Effector memory CD8-positive, alpha-beta T cell (primary cell): ENCODE measurements around the gene ZFP36L1.
A peak's percentile ranks its signal among the peaks of the same experiment; 100 is the strongest.

Experiments used
- ATAC-seq: fragments of 150-1000 bp; cut with Tn5 transposase; replicated peaks from 2 replicates; pipeline ENCODE4 v1.10.0; 2021; ENCODE audit warnings: mild to moderate bottlenecking, moderate library complexity
- DNase-seq, 3 experiments: peaks; one replicate each; pipeline ENCODE4 v3.0.0; 2021
- H3K27ac Mint-ChIP-seq, 2 donors: one replicate each; pipeline ENCODE4 v1.8.0; 2022; ENCODE audit warnings: mild to moderate bottlenecking in 2 of 2, mixed read lengths in 2 of 2, moderate library complexity in 2 of 2
- H3K27me3 Mint-ChIP-seq, 2 donors: one replicate each; pipeline ENCODE4 v1.8.0; 2022; ENCODE audit warnings: mixed read lengths in 2 of 2
- H3K36me3 Mint-ChIP-seq: one replicate; pipeline ENCODE4 v1.8.0; 2022; ENCODE audit warnings: mild to moderate bottlenecking, moderate library complexity, mixed read lengths; ENCODE audit not compliant: insufficient read depth
- H3K4me1 Mint-ChIP-seq, 2 donors: one replicate each; pipeline ENCODE4 v1.8.0; 2022; ENCODE audit warnings: low read depth in 2 of 2, mixed read lengths in 2 of 2
- H3K4me3 Mint-ChIP-seq, 2 donors: one replicate each; pipeline ENCODE4 v1.8.0; 2022; ENCODE audit warnings: mild to moderate bottlenecking in 2 of 2, mixed read lengths in 2 of 2, moderate library complexity in 2 of 2
- H3K9me3 Mint-ChIP-seq, 2 donors: one replicate each; pipeline ENCODE4 v1.8.0; 2022; ENCODE audit warnings: mixed read lengths in 2 of 2

ZFP36L1 gene

GRCh38 chr14:68822132-68822651 is 29.3 kb upstream of the ZFP36L1 start:
- Mint-ChIP-seq H3K9me3 (no peaks in the 10 kb centered on the region), H3K4me1 (peaks cover 15 to 32% of the 10 kb centered on the region in 2 donors), H3K27me3 (no peaks in the 10 kb centered on the region), H3K27ac (peak overlapping the region; percentile 84 to 89), H3K4me3 (peak overlapping the region; percentile 30 to 48), H3K36me3 (peaks cover 12% of the 10 kb centered on the region)
- ATAC-seq (peak; percentile 20), DNase-seq (no peak)

DNA sequence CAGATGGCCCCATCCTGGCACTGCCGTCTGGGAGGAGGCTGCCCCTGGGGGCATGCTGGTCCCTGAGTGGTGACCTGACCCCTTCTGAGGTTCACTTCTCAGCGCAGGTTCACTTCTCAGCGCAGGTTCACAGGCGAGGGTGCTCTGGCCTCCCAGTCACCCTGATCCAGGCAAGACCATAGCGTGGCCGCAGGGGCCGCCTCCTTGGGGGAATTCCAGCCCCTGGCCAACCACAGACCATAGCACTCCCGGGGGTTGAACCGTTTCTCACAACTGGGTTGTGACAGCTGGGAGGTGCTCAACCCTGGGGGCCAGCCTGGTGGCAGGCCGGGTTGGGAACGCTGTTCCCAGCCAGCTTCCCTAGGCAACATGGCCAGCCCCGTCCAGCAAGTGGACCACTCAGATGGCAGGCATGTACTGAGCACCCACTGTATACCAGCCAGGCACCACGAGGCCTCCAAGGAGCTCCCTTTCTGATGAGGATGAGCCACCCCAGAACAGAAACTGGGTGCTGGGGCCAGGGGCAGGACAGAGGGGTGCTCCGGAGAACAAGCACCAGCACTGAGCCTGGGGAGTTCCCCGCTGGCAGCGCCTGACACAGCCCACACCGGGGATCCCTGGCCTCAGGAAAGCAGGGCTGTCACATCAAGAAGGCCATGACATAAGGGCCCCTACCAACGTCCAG is 28.3 kb upstream of the ZFP36L1 start:
- H3K27me3 Mint-ChIP-seq = no peaks in the 10 kb centered on the region
- peaks cover 21 to 38% of the 10 kb centered on the region in 2 donors for H3K4me1 Mint-ChIP-seq
- DNase-seq (peak in 2 of 3 experiments; percentile 32 to 37), ATAC-seq (peak; percentile 39)
- peaks cover 15% of the 10 kb centered on the region for H3K36me3 Mint-ChIP-seq
- no peaks in the 10 kb centered on the region for H3K9me3 Mint-ChIP-seq
- H3K4me3 Mint-ChIP-seq = peak overlapping the region; percentile 10 to 56
- peak overlapping the region; percentile 84 to 89 for H3K27ac Mint-ChIP-seq

GRCh38 chr14:68820536-68820935 is 27.7 kb upstream of the ZFP36L1 start:
- peak overlapping the region; percentile 10 to 56 for H3K4me3 Mint-ChIP-seq
- no peaks in the 10 kb centered on the region for H3K27me3 Mint-ChIP-seq
- H3K27ac Mint-ChIP-seq = peak overlapping the region; percentile 32 to 89
- ATAC-seq = peak; percentile 53
- H3K36me3 Mint-ChIP-seq = peaks cover 20% of the 10 kb centered on the region
- peak; percentile 17 to 50 (median 49) for DNase-seq
- H3K9me3 Mint-ChIP-seq = no peaks in the 10 kb centered on the region
- peaks cover 25 to 42% of the 10 kb centered on the region in 2 donors for H3K4me1 Mint-ChIP-seq

DNA sequence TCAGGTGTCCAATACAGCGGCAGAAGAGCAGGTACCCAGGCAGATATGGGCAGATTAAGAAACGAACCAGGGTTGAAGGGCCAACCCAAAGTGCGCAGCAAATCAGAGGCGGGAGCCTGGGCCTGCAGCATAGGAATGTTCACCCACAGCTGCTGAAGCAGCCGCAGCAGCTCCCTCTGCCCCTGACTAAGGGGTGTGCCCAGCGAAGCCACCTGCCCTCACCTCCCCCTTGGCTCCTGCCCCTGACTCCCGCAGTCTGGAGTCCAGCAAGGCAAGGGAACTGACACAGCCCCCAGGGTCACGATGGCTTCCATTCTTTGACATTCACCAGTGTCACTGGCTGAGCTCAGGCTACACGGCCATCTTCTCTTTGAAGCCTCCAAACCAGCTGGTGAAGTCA is 27.3 kb upstream of the ZFP36L1 start:
- DNase-seq (no peak), ATAC-seq (no peak)
- Mint-ChIP-seq H3K9me3 (no peaks in the 10 kb centered on the region), H3K4me1 (peaks cover 29 to 46% of the 10 kb centered on the region in 2 donors), H3K27ac (peak overlapping the region; percentile 53 to 89), H3K27me3 (no peaks in the 10 kb centered on the region), H3K36me3 (peaks cover 24% of the 10 kb centered on the region), H3K4me3 (peak overlapping the region; percentile 10 to 56)

DNA sequence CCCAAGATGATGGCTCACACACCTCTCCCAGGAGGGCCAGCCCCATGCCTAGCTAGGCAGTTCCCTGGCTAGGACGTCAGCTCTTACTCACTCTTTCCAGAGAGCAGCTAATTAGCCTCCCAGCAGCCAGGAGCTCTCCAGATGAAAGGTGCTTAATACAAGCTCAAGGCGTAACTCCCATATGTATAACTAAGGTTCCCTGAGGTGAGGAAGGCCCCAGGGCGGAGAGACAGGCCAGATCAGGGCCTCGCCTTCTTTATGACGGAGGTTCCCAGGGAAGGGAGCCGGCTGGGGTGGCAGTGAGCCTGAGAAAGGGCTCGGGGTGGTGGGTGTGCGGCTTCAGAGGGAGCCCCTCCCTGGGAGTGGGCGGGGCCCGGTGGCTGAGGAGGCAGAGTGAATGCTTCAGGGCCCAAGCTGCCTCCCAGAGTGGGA is 26.4 kb upstream of the ZFP36L1 start:
- H3K27ac Mint-ChIP-seq = peak overlapping the region; percentile 53 to 89
- H3K9me3 Mint-ChIP-seq = no peaks in the 10 kb centered on the region
- peaks cover 37 to 48% of the 10 kb centered on the region in 2 donors for H3K4me1 Mint-ChIP-seq
- no peaks in the 10 kb centered on the region for H3K27me3 Mint-ChIP-seq
- peak overlapping the region; percentile 35 to 56 for H3K4me3 Mint-ChIP-seq
- peaks cover 29% of the 10 kb centered on the region for H3K36me3 Mint-ChIP-seq
- no peak for ATAC-seq
- DNase-seq = no peak

DNA sequence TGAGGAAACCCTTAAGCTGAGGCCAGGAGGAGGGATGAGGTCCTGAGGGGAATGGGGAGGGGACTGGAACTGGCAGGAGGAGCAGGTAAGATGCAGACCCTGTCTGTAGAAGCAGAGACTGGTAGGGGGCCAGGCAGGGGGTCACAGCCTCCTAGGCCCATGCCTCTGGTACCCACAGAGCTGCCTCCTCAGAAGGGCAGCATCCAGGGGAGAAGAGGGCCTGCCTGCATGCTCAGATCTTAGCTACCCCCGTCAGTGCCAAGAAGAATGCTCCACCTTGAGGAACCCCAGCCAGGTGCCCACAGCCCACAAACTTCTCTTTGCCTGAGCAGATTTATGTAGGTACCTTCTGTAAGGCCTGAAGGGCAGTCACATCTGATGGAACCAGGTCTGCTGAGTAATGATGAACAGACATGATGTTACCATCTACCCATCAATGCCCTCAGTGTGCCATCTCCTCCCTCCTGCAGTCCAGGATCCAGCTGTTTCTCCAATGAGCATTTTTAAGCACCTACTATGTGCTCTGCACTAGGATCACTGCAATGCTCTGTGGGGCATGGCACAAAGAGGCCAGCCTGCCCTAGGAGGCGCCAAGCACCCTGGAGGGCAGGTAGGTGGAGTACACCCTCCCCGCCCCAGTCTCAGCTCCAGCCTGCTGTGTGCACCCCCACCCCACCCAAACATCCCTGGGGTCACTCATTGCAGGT is 24.8 kb upstream of the ZFP36L1 start:
- H3K27ac Mint-ChIP-seq = peak overlapping the region; percentile 95 to 98
- ATAC-seq (no peak), DNase-seq (no peak)
- H3K27me3 Mint-ChIP-seq = no peaks in the 10 kb centered on the region
- H3K4me3 Mint-ChIP-seq = peak overlapping the region in 1 of 2 donors; percentile 82
- no peaks in the 10 kb centered on the region for H3K9me3 Mint-ChIP-seq
- peaks cover 53 to 60% of the 10 kb centered on the region in 2 donors for H3K4me1 Mint-ChIP-seq
- H3K36me3 Mint-ChIP-seq = peaks cover 30% of the 10 kb centered on the region

DNA sequence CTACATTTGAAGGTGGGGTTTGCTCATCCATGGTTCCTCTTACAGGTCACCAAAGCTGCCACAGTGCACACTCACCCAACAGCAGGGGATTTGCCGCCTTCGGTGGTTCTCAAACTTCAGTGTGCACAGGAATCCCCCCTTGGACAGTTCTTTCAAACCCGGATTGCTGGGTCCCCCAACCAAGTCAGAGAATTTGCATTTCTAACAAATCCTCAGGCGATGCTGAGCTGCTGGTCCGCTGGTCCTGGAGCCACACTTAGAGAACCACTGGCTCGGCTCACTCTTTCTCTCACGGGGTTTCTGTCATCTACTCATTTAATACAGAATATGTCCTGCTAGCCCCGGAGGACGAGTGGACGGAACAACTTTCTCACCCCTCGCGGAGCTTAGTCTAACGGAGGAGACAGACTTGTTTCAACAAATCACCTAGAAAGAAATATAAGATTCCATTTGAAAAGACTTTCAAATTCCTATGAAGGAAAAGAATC is 24.1 kb upstream of the ZFP36L1 start:
- ATAC-seq (no peak), DNase-seq (no peak)
- Mint-ChIP-seq H3K4me3 (peak overlapping the region; percentile 82 to 85), H3K27me3 (no peaks in the 10 kb centered on the region), H3K36me3 (peaks cover 30% of the 10 kb centered on the region), H3K27ac (peak overlapping the region; percentile 95 to 98), H3K9me3 (no peaks in the 10 kb centered on the region), H3K4me1 (peaks cover 55 to 58% of the 10 kb centered on the region in 2 donors)

DNA sequence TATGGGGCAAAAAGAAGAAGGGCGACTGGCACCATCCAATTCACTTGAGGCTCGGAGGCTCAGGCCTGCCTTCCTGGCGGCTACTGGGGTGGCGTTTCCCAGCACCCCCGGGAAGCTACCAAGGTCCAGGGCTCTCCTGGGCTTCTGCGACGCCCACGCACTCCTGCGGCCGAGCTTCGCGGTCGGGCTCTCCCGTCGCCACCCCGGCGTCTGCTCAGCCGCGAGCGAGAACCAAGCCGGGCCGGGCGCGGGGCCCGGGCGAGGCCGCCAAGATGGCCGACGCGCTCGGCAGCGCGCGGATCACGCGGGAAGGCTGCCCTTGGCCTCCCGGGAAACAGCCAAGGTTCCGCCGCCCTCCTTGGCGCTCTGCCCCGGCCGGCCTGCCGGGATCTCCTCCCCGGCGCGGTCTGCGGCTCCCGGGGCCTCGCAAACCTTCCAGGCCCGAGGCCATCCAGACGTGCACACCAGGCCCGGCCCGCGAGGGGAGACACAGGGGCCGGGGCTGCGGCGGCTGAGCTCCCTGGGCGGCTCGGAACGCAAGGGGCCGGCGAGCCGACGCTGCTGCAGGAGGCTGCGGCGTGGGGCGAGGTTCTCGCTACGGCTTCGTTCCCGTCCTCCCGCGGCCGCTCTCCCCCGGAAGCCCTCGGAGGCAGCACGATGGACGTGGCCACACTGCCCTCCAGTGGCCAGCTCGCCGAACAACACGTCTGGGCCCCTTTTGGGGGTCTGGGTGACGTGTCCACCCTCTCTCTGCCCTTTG is 23.5 kb upstream of the ZFP36L1 start:
- DNase-seq (peak; percentile 90 to 91 (median 90)), ATAC-seq (peak; percentile 70)
- Mint-ChIP-seq H3K4me3 (peak overlapping the region; percentile 82 to 85), H3K36me3 (peaks cover 29% of the 10 kb centered on the region), H3K4me1 (peaks cover 54 to 60% of the 10 kb centered on the region in 2 donors), H3K9me3 (no peaks in the 10 kb centered on the region), H3K27me3 (no peaks in the 10 kb centered on the region), H3K27ac (peak overlapping the region; percentile 95 to 98)

DNA sequence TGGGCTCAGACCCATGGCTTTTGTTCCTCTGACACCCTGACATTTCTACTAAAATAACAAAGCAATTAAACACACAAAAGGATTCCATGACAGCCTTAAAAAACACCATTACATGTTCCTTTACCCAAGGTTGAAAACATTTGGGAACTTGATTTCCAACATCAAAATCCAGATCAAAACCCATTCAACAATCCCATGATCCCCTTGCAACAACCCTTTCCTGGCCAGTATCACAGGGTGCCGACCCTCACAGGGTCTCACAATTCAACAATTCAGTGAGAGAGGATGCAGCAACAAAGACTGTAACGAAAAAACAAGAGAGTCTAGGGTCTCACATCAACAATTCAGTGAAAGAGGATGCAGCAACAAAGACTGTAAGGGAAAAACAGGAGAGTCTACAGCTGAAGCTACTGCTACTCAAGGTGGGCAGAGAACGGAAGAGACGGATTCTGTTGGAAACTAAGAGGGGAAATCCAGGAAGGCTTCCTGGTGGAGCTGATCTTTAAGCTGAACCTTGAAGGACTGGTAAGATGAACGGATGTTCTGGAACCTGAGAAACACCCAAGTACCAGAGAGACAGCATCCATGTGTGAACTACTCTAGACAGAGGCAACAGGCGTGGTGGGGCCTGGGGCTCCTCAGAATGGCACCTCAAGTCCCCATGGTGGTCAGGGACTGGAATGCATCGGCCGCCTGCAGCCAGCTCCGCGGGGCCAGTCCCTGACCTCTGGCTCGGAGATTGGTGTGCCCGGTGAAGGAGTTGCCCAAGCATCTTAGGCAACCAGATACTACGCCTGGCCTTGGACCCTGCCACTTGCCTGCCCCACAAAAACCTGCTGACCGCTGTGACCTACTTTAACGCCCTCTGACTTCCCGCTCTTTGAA is 22.7 kb upstream of the ZFP36L1 start:
- DNase-seq (no peak), ATAC-seq (peak; percentile 37)
- H3K27ac Mint-ChIP-seq = peak overlapping the region; percentile 95 to 98
- H3K36me3 Mint-ChIP-seq = peaks cover 21% of the 10 kb centered on the region
- no peaks in the 10 kb centered on the region for H3K27me3 Mint-ChIP-seq
- H3K4me3 Mint-ChIP-seq = peak overlapping the region; percentile 82 to 85
- H3K9me3 Mint-ChIP-seq = no peaks in the 10 kb centered on the region
- peaks cover 45 to 61% of the 10 kb centered on the region in 2 donors for H3K4me1 Mint-ChIP-seq

- Mint-ChIP-seq H3K27ac (peak overlapping the region; percentile 95 to 98), H3K4me1 (peaks cover 38 to 57% of the 10 kb centered on the region in 2 donors), H3K4me3 (peak overlapping the region; percentile 82 to 85), H3K36me3 (peaks cover 18% of the 10 kb centered on the region), H3K9me3 (no peaks in the 10 kb centered on the region), H3K27me3 (no peaks in the 10 kb centered on the region)
- DNase-seq (peak; percentile 47 to 53 (median 51)), ATAC-seq (peak; percentile 36)
These were observed 21.9 kb upstream of the ZFP36L1 start for GRCh38 chr14:68814539-68815297.

DNA sequence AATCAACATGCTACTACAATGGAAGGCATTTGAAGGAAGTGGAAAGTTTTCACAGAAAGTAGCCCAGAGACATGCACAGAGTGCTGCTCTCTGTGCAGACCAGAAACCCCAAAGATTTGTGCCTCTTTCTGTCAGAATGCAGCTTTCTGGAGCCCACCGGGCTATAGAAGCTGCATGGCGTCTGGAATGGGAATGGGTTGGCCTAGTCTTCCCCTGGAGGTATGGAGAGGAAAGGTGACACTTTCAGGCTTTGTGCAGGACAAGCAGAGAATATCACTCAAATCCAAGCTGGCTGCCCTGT is 21.3 kb upstream of the ZFP36L1 start:
- peak overlapping the region; percentile 95 to 98 for H3K27ac Mint-ChIP-seq
- H3K4me1 Mint-ChIP-seq = peaks cover 37 to 60% of the 10 kb centered on the region in 2 donors
- H3K36me3 Mint-ChIP-seq = peaks cover 18% of the 10 kb centered on the region
- no peaks in the 10 kb centered on the region for H3K9me3 Mint-ChIP-seq
- H3K4me3 Mint-ChIP-seq = peak overlapping the region; percentile 82 to 85
- no peaks in the 10 kb centered on the region for H3K27me3 Mint-ChIP-seq
- ATAC-seq (no peak), DNase-seq (no peak)

DNA sequence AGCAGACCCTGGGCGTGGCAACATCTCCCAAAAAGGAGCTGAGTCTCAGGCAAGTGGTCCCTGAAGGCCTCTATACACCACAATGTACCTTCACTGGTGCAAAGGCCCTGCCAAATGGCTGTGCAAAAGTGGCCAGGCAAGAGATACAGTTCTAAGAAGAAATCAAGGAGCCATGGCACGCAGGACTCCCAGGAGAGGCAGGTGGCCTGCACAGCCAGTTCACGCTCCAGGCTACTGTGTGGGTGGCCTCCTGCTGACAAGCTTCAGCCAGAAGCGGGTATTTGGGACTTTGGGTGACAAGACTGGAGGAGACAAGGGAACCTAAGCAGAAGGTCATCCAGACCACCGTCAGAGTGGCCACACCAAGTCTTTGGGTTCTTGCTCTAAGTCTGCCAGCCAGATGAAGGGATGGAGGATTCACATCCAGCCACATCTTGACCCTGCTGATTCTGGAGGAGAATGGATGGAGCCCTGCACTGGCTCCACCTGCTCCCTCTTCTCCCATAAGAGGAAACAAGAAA is 20.5 kb upstream of the ZFP36L1 start:
- DNase-seq = no peak

More for the DNA sequence above, 20.5 kb upstream of the ZFP36L1 start:
- Mint-ChIP-seq H3K4me3 (peak overlapping the region; percentile 82 to 85), H3K9me3 (no peaks in the 10 kb centered on the region), H3K27ac (peak overlapping the region; percentile 95 to 98), H3K4me1 (peaks cover 37 to 60% of the 10 kb centered on the region in 2 donors), H3K27me3 (no peaks in the 10 kb centered on the region), H3K36me3 (peaks cover 18% of the 10 kb centered on the region)
- no peak for ATAC-seq
